Neural progenitor cell (in vitro differentiated cells): Measurements from ENCODE around the gene PDCD1LG2. TPM values are rescaled to one million over a fixed set of nuclear protein-coding genes. Genes with fewer than 3 reads are reported as not detected.

Experiments
- DNase-seq: peaks from one replicate; pipeline ENCODE4 v3.0.0-alpha.2; 2016; ENCODE audit warnings: low spot score
- H2AFZ ChIP-seq: fragments of 200-600 bp; sonication (generic); replicated peaks from 2 replicates; pipeline ENCODE4 v1.6.1; 2016; ENCODE audit warnings: antibody characterized with exemption
- H3F3A ChIP-seq: fragments of 200-600 bp; sonication (generic); 2 replicates; pipeline ENCODE4 v1.6.1; 2016; ENCODE audit warnings: antibody characterized with exemption, low read depth
- H3K27ac ChIP-seq: fragments of 200-600 bp; sonication (generic); 2 replicates; pipeline ENCODE4 v1.5.1; 2016; ENCODE audit warnings: mild to moderate bottlenecking
- H3K27me3 ChIP-seq: fragments of 200-600 bp; sonication (generic); 2 replicates; pipeline ENCODE4 v1.6.1; 2016; ENCODE audit warnings: mild to moderate bottlenecking, moderate library complexity
- H3K36me3 ChIP-seq: fragments of 200-600 bp; sonication (generic); 2 replicates; pipeline ENCODE4 v1.5.1; 2016
- H3K4me1 ChIP-seq: fragments of 200-600 bp; sonication (generic); 2 replicates; pipeline ENCODE4 v1.6.1; 2016; ENCODE audit warnings: mixed run types
- H3K4me2 ChIP-seq: fragments of 200-600 bp; sonication (generic); 2 replicates; pipeline ENCODE4 v1.6.1; 2016
- H3K4me3 ChIP-seq: fragments of 200-600 bp; sonication (generic); 2 replicates; pipeline ENCODE4 v1.5.1; 2016
- H3K79me2 ChIP-seq: fragments of 200-600 bp; sonication (generic); 2 replicates; pipeline ENCODE4 v1.6.1; 2016; ENCODE audit warnings: low read depth
- H3K9ac ChIP-seq: fragments of 200-600 bp; sonication (generic); 2 replicates; pipeline ENCODE4 v1.6.1; 2016
- H3K9me3 ChIP-seq: fragments of 200-600 bp; sonication (generic); 2 replicates; pipeline ENCODE4 v1.5.1; 2016; ENCODE audit warnings: low read depth
- H4K20me1 ChIP-seq: fragments of 200-600 bp; sonication (generic); 2 replicates; pipeline ENCODE4 v1.6.1; 2016; ENCODE audit warnings: low read depth
- H3K27ac Mint-ChIP-seq: 3 replicates; pipeline ENCODE4 v1.8.0; 2021; ENCODE audit warnings: mixed read lengths
- H3K27me3 Mint-ChIP-seq: 2 replicates; pipeline ENCODE4 v1.8.0; 2022; ENCODE audit warnings: low read depth, mild to moderate bottlenecking, inconsistent platforms, moderate library complexity, mixed read lengths; ENCODE audit not compliant: insufficient read depth
- H3K36me3 Mint-ChIP-seq: 3 replicates; pipeline ENCODE4 v1.8.0; 2021; ENCODE audit warnings: mixed read lengths
- H3K4me1 Mint-ChIP-seq: 3 replicates; pipeline ENCODE4 v1.8.0; 2021; ENCODE audit warnings: mixed read lengths
- H3K4me3 Mint-ChIP-seq: 3 replicates; pipeline ENCODE4 v1.8.0; 2021; ENCODE audit warnings: mild to moderate bottlenecking, moderate library complexity, mixed read lengths
- H3K9me3 Mint-ChIP-seq: 3 replicates; pipeline ENCODE4 v1.8.0; 2020; ENCODE audit warnings: mixed read lengths
- CTCF ChIP-seq: fragments of 200-600 bp; sonication (generic); IDR thresholded peaks from 2 replicates; pipeline ENCODE4 v1.5.1; 2017; ENCODE audit warnings: antibody characterized with exemption, mild to moderate bottlenecking
- EZH2 ChIP-seq: fragments of 200-600 bp; sonication (generic); IDR thresholded peaks from 2 replicates; pipeline ENCODE4 v1.6.1; 2017; ENCODE audit warnings: antibody characterized with exemption, mild to moderate bottlenecking, moderate library complexity
- EZH2phosphoT487 ChIP-seq: fragments of 200-600 bp; sonication (generic); IDR thresholded peaks from 2 replicates; pipeline ENCODE4 v1.6.1; 2017; ENCODE audit warnings: antibody characterized with exemption
- total RNA-seq: library from RNA; depleted of rRNA; stranded (reverse); fragments of >200 nt; gene quantifications from 2 replicates; pipeline ENCODE4 v1.2.3, GENCODE V29; 2015; ENCODE audit warnings: low replicate concordance

PDCD1LG2 gene
- total RNA-seq, 1 donor from 2014 or later, result not detected

GRCh38 chr9:5592231-5592630 is 81.9 kb downstream of the PDCD1LG2 start:
- Mint-ChIP-seq H3K4me1 (peaks cover 3% of the 10 kb centered on the region), H3K4me3 (no peak overlapping the region), H3K9me3 (no peaks in the 10 kb centered on the region), H3K27ac (no peak overlapping the region), H3K27me3 (peaks cover 4% of the 10 kb centered on the region), H3K36me3 (no peaks in the 10 kb centered on the region)
- Histone ChIP-seq H3K9me3 (no peaks in the 10 kb centered on the region), H3K27ac (no peak overlapping the region), H2AFZ (no peak overlapping the region), H3K27me3 (no peaks in the 10 kb centered on the region), H4K20me1 (no peaks in the 10 kb centered on the region), H3F3A (no peaks in the 10 kb centered on the region), H3K4me2 (no peak overlapping the region), H3K36me3 (no peaks in the 10 kb centered on the region), H3K4me1 (no peaks in the 10 kb centered on the region), H3K79me2 (no peaks in the 10 kb centered on the region), H3K4me3 (no peak overlapping the region), H3K9ac (no peak overlapping the region)
- DNase-seq, result no peak
- TF ChIP-seq EZH2 (no peak), CTCF (no peak), EZH2phosphoT487 (no peak)

- no peak overlapping the region for H2AFZ ChIP-seq
- H3K27ac ChIP-seq, result no peak overlapping the region
- H4K20me1 ChIP-seq, result no peaks in the 10 kb centered on the region
Measured at GRCh38 chr9:5592904-5593303, 82.6 kb downstream of the PDCD1LG2 start.

GRCh38 chr9:5593904-5594303 is 83.6 kb downstream of the PDCD1LG2 start:
- H3K27ac Mint-ChIP-seq, result no peak overlapping the region
- Histone ChIP-seq H3K9ac (no peak overlapping the region), H3K4me2 (no peak overlapping the region), H3K79me2 (no peaks in the 10 kb centered on the region), H3K36me3 (no peaks in the 10 kb centered on the region), H3K4me3 (no peak overlapping the region), H3F3A (no peaks in the 10 kb centered on the region), H3K9me3 (no peaks in the 10 kb centered on the region), H2AFZ (no peak overlapping the region), H3K27me3 (no peaks in the 10 kb centered on the region), H3K4me1 (no peaks in the 10 kb centered on the region), H3K27ac (no peak overlapping the region), H4K20me1 (no peaks in the 10 kb centered on the region)
- peaks cover 3% of the 10 kb centered on the region for H3K4me1 Mint-ChIP-seq
- TF ChIP-seq EZH2 (no peak), CTCF (no peak), EZH2phosphoT487 (no peak)
- H3K36me3 Mint-ChIP-seq, result no peaks in the 10 kb centered on the region
- H3K9me3 Mint-ChIP-seq, result no peaks in the 10 kb centered on the region
- H3K4me3 Mint-ChIP-seq, result no peak overlapping the region
- H3K27me3 Mint-ChIP-seq, result peaks cover 6% of the 10 kb centered on the region
- no peak for DNase-seq

More at GRCh38 chr9:5592904-5593303, 82.6 kb downstream of the PDCD1LG2 start:
- Histone ChIP-seq H3K4me1 (no peaks in the 10 kb centered on the region), H3K79me2 (no peaks in the 10 kb centered on the region), H3F3A (no peaks in the 10 kb centered on the region), H3K4me3 (no peak overlapping the region), H3K4me2 (no peak overlapping the region), H3K9me3 (no peaks in the 10 kb centered on the region), H3K27me3 (no peaks in the 10 kb centered on the region), H3K36me3 (no peaks in the 10 kb centered on the region), H3K9ac (no peak overlapping the region)
- no peaks in the 10 kb centered on the region for H3K9me3 Mint-ChIP-seq
- TF ChIP-seq EZH2, result no peak
- no peak for TF ChIP-seq EZH2phosphoT487
- no peak for TF ChIP-seq CTCF
- no peaks in the 10 kb centered on the region for H3K36me3 Mint-ChIP-seq
- H3K27me3 Mint-ChIP-seq, result peaks cover 6% of the 10 kb centered on the region
- H3K4me1 Mint-ChIP-seq, result peaks cover 3% of the 10 kb centered on the region
- H3K27ac Mint-ChIP-seq, result no peak overlapping the region
- H3K4me3 Mint-ChIP-seq, result no peak overlapping the region
- DNase-seq, result no peak

GRCh38 chr9:5596173-5596572 is 85.8 kb downstream of the PDCD1LG2 start:
- no peaks in the 10 kb centered on the region for H3K79me2 ChIP-seq
- no peaks in the 10 kb centered on the region for H3K36me3 ChIP-seq
- no peaks in the 10 kb centered on the region for H3K4me1 ChIP-seq
- no peak overlapping the region for H3K27ac ChIP-seq
- H3K9me3 ChIP-seq, result no peaks in the 10 kb centered on the region
- H3K9me3 Mint-ChIP-seq, result no peaks in the 10 kb centered on the region
- no peak for DNase-seq
- H4K20me1 ChIP-seq, result no peaks in the 10 kb centered on the region
- no peak overlapping the region for H3K9ac ChIP-seq
- no peak overlapping the region for H2AFZ ChIP-seq
- H3K27me3 ChIP-seq, result no peaks in the 10 kb centered on the region
- H3F3A ChIP-seq, result no peaks in the 10 kb centered on the region
- H3K4me2 ChIP-seq, result no peak overlapping the region
- no peak overlapping the region for H3K4me3 ChIP-seq
- no peak overlapping the region for H3K4me3 Mint-ChIP-seq
- no peaks in the 10 kb centered on the region for H3K36me3 Mint-ChIP-seq
- H3K27ac Mint-ChIP-seq, result no peak overlapping the region
- H3K4me1 Mint-ChIP-seq, result no peaks in the 10 kb centered on the region
- TF ChIP-seq CTCF (no peak), EZH2 (no peak), EZH2phosphoT487 (no peak)
- H3K27me3 Mint-ChIP-seq, result peaks cover 6% of the 10 kb centered on the region
